ENCODE results near the gene CECR2. TPM values are rescaled to one million over a fixed set of nuclear protein-coding genes. Genes with fewer than 3 reads are reported as not detected.

CECR2 gene
- total RNA-seq, 1 experiment from 2014 or later: 154 TPM

DNA sequence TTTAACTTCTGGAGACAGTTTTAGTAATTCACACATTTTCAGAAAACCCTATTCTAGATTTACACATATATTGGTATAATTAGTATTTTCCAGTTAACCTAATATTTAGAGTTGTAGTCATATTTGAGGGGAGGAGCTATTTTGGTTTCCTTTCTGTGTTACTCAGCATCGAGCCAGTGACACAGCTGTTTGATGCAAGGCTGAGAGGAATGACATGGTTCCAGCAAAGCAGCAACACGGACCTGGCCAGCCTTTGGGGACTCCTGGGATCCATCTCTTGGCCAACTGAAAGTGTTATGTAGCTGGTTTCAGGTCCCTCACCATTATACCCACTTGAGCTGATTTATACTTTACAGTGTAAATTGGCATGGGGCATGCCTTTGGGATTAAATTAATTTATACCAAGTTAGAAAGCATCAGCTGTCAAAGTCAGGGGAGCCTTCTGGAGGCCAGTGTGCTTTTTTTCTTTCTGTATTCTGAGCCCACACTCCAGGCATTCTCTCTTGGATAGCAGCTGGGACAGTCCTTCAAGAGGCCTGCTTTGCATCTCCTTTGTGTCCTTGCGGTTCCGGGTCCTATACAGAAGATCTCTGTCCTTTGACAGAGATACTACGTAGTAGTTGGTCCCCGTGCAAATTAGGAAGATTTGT is 102.8 kb downstream of the CECR2 start:
- Histone ChIP-seq H3K23me2 (ENCODE audit: insufficient read length, low read depth, low read length, poor library complexity, severe bottlenecking) (no peaks in the 10 kb centered on the region), H3K79me1 (ENCODE audit: insufficient read depth, low read depth, low read length, poor library complexity, severe bottlenecking) (peaks cover 22% of the 10 kb centered on the region), H2BK15ac (ENCODE audit: low read depth, low read length) (no peak overlapping the region), H3K23ac (ENCODE audit: insufficient read length, low read depth, low read length) (no peak overlapping the region), H2AFZ (ENCODE audit: low read length) (no peak overlapping the region), H3K14ac (ENCODE audit: insufficient read depth, low read length) (no peak overlapping the region), H4K20me1 (ENCODE audit: control insufficient read depth, insufficient read depth, insufficient read length) (no peaks in the 10 kb centered on the region), H3K79me2 (ENCODE audit: insufficient read depth, low read length) (peaks cover 49% of the 10 kb centered on the region; the same call in 1 of the 2 replicates), H3K9ac (ENCODE audit: extremely low read depth, insufficient read length, low read length) (no peak overlapping the region), H4K5ac (ENCODE audit: insufficient read length, low read depth, low read length) (no peak overlapping the region), H4K8ac (replicated peaks; ENCODE audit: insufficient read length, low read depth, low read length) (no peak overlapping the region), H2BK20ac (ENCODE audit: low read depth, low read length, poor library complexity, severe bottlenecking) (no peak overlapping the region), H2BK120ac (ENCODE audit: low read depth, low read length, poor library complexity, severe bottlenecking) (no peak overlapping the region), H3T11ph (ENCODE audit: low read length) (no peak overlapping the region), H2BK12ac (ENCODE audit: insufficient read length, low read depth, low read length) (no peak overlapping the region), H3K4me2 (ENCODE audit: insufficient read depth, insufficient read length, low read length) (no peak overlapping the region), H3K27ac (ENCODE audit: insufficient read length, low read depth, low read length) (no peak overlapping the region), H3K56ac (ENCODE audit: insufficient read length, low read depth, low read length) (no peak overlapping the region), H2BK5ac (ENCODE audit: insufficient read length, low read length) (no peak overlapping the region), H2AK5ac (ENCODE audit: insufficient read length, low read length) (no peak overlapping the region), H3K18ac (ENCODE audit: insufficient read length, low read depth, low read length) (no peak overlapping the region), H3K4ac (ENCODE audit: low read depth, low read length) (no peak overlapping the region), H4K91ac (ENCODE audit: insufficient read length, low read depth, low read length) (no peak overlapping the region), H3K27me3 (ENCODE audit: insufficient read depth, low read length) (no peaks in the 10 kb centered on the region), H3K9me3 (ENCODE audit: control insufficient read depth, low read depth, low read length) (no peaks in the 10 kb centered on the region), H3K4me1 (ENCODE audit: insufficient read depth, low read length) (peaks cover 19% of the 10 kb centered on the region; the same call in 1 of the 2 replicates)
- H3K4me3 Mint-ChIP-seq: 0 out of 5 replicates have a peak overlapping the region, but pooled peaks of 1 of the 2 experiments have one; percentile 1
- peaks cover 6 to 16% (median 13%) of the 10 kb centered on the region in 3 experiments; a peak in 5 of 7 replicates for H3K36me3 Mint-ChIP-seq (ENCODE audit: insufficient read depth in 1 of 3, low read depth in 3 of 3)
- H3K4me1 Mint-ChIP-seq: peaks cover 84 to 89% of the 10 kb centered on the region in 2 experiments
- no peaks in the 10 kb centered on the region for H3K9me3 Mint-ChIP-seq
- peak overlapping the region in 1 of 3 experiments; percentile 38; a peak in 3 of 7 replicates for H3K27ac Mint-ChIP-seq
- WGBS (ENCODE audit: extremely low coverage, insufficient read length, low lambda C conversion rate): no CpG with 5 or more reads among the region's 6 CpGs
- H3K27me3 Mint-ChIP-seq (ENCODE audit: low read depth): no peaks in the 10 kb centered on the region
- DNase-seq: no peak
- TF ChIP-seq, protein P1, sequence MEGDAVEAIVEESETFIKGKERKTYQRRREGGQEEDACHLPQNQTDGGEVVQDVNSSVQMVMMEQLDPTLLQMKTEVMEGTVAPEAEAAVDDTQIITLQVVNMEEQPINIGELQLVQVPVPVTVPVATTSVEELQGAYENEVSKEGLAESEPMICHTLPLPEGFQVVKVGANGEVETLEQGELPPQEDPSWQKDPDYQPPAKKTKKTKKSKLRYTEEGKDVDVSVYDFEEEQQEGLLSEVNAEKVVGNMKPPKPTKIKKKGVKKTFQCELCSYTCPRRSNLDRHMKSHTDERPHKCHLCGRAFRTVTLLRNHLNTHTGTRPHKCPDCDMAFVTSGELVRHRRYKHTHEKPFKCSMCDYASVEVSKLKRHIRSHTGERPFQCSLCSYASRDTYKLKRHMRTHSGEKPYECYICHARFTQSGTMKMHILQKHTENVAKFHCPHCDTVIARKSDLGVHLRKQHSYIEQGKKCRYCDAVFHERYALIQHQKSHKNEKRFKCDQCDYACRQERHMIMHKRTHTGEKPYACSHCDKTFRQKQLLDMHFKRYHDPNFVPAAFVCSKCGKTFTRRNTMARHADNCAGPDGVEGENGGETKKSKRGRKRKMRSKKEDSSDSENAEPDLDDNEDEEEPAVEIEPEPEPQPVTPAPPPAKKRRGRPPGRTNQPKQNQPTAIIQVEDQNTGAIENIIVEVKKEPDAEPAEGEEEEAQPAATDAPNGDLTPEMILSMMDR (conservative IDR thresholded peaks at IDR 0.05): no peak
